ENCODE measurements around the gene PSD4. TPM values are rescaled to one million over a fixed set of nuclear protein-coding genes. Genes with fewer than 3 reads are reported as not detected.

Gene PSD4
- total RNA-seq, 2 experiments from 2014 or later = 232 to 274 TPM

DNA sequence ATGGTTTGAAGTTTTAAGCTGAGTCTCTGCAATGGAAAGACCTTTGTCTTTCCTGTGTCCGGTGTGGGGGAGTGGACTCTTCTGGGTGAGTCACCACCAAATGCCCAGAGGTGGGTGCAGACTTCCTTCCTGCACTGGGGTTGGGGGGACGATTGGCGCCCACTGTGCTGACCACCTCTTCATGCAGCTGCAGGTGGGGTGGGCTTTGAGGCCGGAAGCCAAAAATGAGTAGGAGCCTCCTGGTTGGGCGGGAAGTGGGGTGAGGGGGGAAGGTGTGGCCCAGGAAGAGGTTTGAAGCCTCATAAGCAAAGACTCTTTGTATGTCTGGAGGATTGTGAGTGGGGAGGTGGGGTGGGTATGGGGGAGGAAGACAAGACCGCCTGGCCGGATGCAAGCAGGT is 77.3 kb downstream of the PSD4 start:
- Mint-ChIP-seq H3K27ac (peak overlapping the region; percentile 68), H3K36me3 (ENCODE audit: low read depth) (no peaks in the 10 kb centered on the region), H3K9me3 (ENCODE audit: low read depth) (no peaks in the 10 kb centered on the region), H3K4me1 (peaks cover 61% of the 10 kb centered on the region), H3K27me3 (no peaks in the 10 kb centered on the region), H3K4me3 (no peak overlapping the region)
- POLR2A ChIA-PET = no interaction called here
- intact Hi-C loops (cut with DNase I, micrococcal nuclease) = loop anchor here in 1 of 2 experiments (5.0 kb wide), 1 partner anchor 169 kb away; no protein-coding TSS in a partner anchor
- CTCF ChIA-PET = interaction anchor here (0.6 to 1.6 kb wide), 12 partner anchors 14 to 139 kb away, joined by 3 to 11 read pairs (median 3); no protein-coding TSS in a partner anchor
- peak; percentile 46 for DNase-seq
- ATAC-seq = peak; percentile 51

GRCh38 chr2:113252047-113252590 is 78.3 kb downstream of the PSD4 start:
- H3K9me3 Mint-ChIP-seq (ENCODE audit: low read depth) = no peaks in the 10 kb centered on the region
- intact Hi-C loops (cut with DNase I, micrococcal nuclease) = loop anchor here in 1 of 2 experiments (5.0 kb wide), 1 partner anchor 170 kb away; no protein-coding TSS in a partner anchor
- peaks cover 66% of the 10 kb centered on the region for H3K4me1 Mint-ChIP-seq
- ChIA-PET POLR2A (no interaction called here), CTCF (interaction anchor here (0.6 to 1.6 kb wide), 10 partner anchors 15 to 138 kb away, joined by 3 to 11 read pairs (median 4); no protein-coding TSS in a partner anchor)
- H3K27me3 Mint-ChIP-seq = no peaks in the 10 kb centered on the region
- ATAC-seq (no peak), DNase-seq (no peak)
- H3K36me3 Mint-ChIP-seq (ENCODE audit: low read depth) = no peaks in the 10 kb centered on the region
- H3K27ac Mint-ChIP-seq = peak overlapping the region; percentile 43
- no peak overlapping the region for H3K4me3 Mint-ChIP-seq

DNA sequence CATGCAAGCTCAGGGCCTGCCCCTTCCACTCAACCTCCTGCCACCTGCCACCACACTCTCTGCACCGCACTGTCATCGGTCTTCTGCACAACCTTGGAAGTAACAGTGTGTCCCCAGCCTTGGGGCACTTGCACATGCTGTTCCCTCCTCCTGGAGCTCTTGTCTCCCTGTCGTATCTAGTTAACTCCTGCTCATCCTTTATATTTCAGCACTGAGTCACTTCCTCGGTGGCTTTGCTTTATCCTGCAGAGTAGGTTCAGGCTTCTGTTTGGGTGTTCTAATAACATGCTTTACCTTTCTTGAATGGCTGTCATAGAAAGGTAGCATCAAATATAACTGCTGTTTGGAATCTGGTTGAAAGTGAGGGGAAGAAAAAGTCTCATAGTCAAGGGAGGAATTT is 79.7 kb downstream of the PSD4 start:
- peaks cover 71% of the 10 kb centered on the region for H3K4me1 Mint-ChIP-seq
- no peak for ATAC-seq
- POLR2A ChIA-PET = interaction anchor here (0.7 kb wide), 1 partner anchor 178 kb away, joined by 3 read pairs; no protein-coding TSS in a partner anchor

DNA sequence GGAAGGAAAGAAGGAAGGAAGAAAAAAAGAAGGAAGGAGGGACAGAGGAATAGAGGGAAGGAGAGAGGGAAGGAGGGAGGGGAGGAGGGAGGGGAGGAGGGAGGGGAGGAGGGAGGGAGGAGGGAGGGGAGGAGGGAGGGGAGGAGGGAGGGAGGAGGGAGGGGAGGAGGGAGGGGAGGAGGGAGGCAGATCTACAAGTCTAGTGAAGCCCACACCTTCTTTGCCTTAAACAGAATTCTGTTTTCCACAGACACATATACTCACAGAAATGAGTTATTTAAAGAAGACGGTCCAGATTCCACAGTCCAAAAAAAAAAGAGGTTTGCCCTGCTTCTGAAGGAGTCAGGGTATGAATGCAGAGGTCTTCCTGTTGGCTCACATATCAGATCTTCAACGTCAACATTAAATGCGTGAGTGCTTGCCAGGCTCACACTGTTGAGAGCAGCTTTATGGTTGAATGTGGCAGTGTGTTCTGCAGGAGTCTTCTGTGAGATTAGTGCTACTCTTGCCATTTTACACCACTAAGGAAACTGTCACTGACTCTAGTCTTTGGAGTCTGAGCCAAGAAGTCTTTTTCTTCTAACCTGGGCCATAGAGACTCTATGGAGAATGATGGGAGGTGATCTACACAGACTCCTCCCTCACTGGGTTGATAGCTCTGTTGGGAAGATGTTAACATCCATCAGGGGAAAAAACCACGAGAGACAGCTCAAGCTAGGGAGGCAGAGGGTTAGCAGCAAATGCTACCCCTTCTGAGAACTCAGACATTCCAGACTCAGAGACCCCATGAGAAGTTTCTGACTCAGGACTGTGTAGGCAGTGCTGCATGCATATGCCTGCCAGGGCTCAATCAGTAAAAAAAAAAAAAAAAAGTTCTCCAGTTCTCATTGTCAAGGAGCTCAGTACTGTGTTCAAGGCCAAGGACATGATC is 81.6 kb downstream of the PSD4 start:
- ChIA-PET POLR2A (no interaction called here), CTCF (interaction anchor here (0.6 to 1.9 kb wide), 5 partner anchors 10 to 176 kb away, joined by 3 to 6 read pairs (median 4); no protein-coding TSS in a partner anchor)
- Mint-ChIP-seq H3K4me1 (peaks cover 66% of the 10 kb centered on the region), H3K36me3 (ENCODE audit: low read depth) (no peaks in the 10 kb centered on the region), H3K9me3 (ENCODE audit: low read depth) (no peaks in the 10 kb centered on the region), H3K27ac (no peak overlapping the region), H3K27me3 (no peaks in the 10 kb centered on the region), H3K4me3 (no peak overlapping the region)
- no peak for DNase-seq
- ATAC-seq = no peak
- intact Hi-C loops (cut with DNase I, micrococcal nuclease) = no loop called here

More for the DNA sequence above, 79.7 kb downstream of the PSD4 start:
- no peak for DNase-seq
- Mint-ChIP-seq H3K36me3 (ENCODE audit: low read depth) (no peaks in the 10 kb centered on the region), H3K9me3 (ENCODE audit: low read depth) (no peaks in the 10 kb centered on the region), H3K27ac (peak overlapping the region; percentile 4), H3K4me3 (no peak overlapping the region), H3K27me3 (no peaks in the 10 kb centered on the region)
- CTCF ChIA-PET = interaction anchor here (0.6 to 2.1 kb wide), 8 partner anchors 18 to 561 kb away, joined by 3 to 10 read pairs (median 3); no protein-coding TSS in a partner anchor
- intact Hi-C loops (cut with DNase I, micrococcal nuclease) = loop anchor here in 1 of 2 experiments (5.0 kb wide), 1 partner anchor 171 kb away; no protein-coding TSS in a partner anchor

DNA sequence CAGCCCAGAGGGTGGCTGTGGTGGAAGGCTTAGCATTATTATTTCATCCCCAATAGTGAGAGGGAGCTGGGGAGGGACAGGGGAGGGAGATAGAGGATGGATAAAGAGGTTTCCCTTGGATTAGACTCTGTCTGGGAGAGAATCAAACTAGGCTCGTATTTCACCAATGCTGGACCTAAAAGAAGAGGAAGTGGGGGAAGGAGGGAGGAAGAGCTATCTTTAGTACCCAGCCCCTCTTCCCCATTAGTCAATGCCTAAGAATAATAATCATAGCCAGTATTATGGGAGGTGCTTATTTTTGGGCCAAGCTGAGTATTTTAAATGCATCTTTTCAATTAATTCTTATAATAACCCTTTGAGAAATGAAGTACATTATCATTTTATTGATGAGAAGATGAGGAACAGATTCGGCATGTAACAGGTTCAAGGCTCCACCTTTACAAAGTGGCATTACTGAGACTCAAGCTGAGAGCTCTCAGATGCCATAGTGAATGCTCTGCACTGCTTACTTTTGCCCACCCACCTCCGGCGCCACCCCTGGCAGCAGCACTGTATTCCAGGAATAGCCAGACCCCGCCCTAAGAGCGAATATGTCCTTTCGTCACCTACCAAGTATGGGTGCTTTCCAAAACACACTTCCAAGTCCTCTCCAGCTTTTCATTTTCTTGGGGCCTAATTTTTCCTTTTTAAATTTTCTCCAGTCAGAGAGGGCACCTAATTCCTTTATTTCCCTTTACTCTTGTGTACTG is 83.9 kb downstream of the PSD4 start:
- no peaks in the 10 kb centered on the region for H3K9me3 Mint-ChIP-seq (ENCODE audit: low read depth)
- H3K36me3 Mint-ChIP-seq (ENCODE audit: low read depth) = no peaks in the 10 kb centered on the region
- ChIA-PET CTCF (interaction anchor here (0.6 to 1.9 kb wide), 5 partner anchors 8 to 225 kb away, joined by 3 to 8 read pairs (median 3); no protein-coding TSS in a partner anchor), POLR2A (interaction anchor here (0.7 kb wide), 1 partner anchor 799 kb away, joined by 3 read pairs; no protein-coding TSS in a partner anchor)
- DNase-seq (no peak), ATAC-seq (no peak)
- no peak overlapping the region for H3K27ac Mint-ChIP-seq
- H3K4me3 Mint-ChIP-seq = no peak overlapping the region
- intact Hi-C loops (cut with DNase I, micrococcal nuclease) = no loop called here
- H3K4me1 Mint-ChIP-seq = peaks cover 43% of the 10 kb centered on the region
- no peaks in the 10 kb centered on the region for H3K27me3 Mint-ChIP-seq

DNA sequence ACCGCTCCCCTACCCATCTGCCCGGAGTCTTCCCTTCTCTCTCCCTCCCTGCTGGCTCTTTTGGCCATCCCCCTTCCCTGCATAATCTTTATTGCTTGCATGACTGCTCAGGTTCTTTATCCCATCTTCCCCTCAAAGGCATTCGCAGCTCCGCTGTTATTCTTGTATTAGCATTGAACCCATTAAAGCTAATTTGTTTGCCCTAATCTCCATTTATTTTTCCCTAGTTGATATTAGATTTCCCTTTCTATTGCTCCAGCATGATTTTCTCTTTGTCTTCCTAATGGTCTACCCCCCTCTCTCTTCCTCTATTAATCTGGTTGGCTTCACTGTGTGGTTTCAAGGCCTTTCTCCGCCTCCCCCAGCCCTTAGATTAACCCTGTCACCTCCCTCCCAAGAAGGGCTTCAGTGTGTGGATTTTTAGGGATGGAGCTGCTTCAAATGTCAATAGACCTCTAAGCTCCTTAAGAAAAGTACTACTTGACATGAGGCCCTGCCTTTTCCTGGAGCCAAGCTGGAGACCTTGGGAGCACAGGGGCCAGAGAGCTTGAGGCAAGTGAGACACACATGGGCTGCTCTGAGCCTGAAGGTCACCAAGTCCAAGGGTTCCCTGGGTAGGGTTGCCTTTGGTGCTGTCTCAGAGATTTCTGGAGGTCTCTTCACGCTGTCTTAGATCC is 84.8 kb downstream of the PSD4 start:
- H3K27me3 Mint-ChIP-seq = no peaks in the 10 kb centered on the region
- H3K9me3 Mint-ChIP-seq (ENCODE audit: low read depth) = no peaks in the 10 kb centered on the region
- H3K4me3 Mint-ChIP-seq = no peak overlapping the region
- no peak for ATAC-seq
- ChIA-PET POLR2A (interaction anchor here (0.7 kb wide), 1 partner anchor 800 kb away, joined by 3 read pairs; no protein-coding TSS in a partner anchor), CTCF (interaction anchor here (1.9 kb wide), 1 partner anchor 9 kb away, joined by 8 read pairs; no protein-coding TSS in a partner anchor)
- H3K4me1 Mint-ChIP-seq = peaks cover 34% of the 10 kb centered on the region
- H3K36me3 Mint-ChIP-seq (ENCODE audit: low read depth) = no peaks in the 10 kb centered on the region
- intact Hi-C loops (cut with DNase I, micrococcal nuclease) = no loop called here
- no peak overlapping the region for H3K27ac Mint-ChIP-seq
- no peak for DNase-seq

Other genes starting within 250 kb of the PSD4 start
- not detected for gene IL36G, start 196.0 kb upstream of the PSD4 start, total RNA-seq
- not detected for gene IL36A, start 168.5 kb upstream of the PSD4 start, total RNA-seq
- gene IL36B, start 121.1 kb upstream of the PSD4 start, total RNA-seq = not detected
- not detected for gene IL36RN, start 114.8 kb upstream of the PSD4 start, total RNA-seq
- gene IL1F10, start 106.0 kb upstream of the PSD4 start, total RNA-seq = not detected
- gene IL1RN, start 46.4 kb upstream of the PSD4 start, total RNA-seq = 1 to 10 TPM; 4.6 to 4.8 TPM
- gene PAX8, start 105.0 kb downstream of the PSD4 start, total RNA-seq = 1 to 10 TPM; 1.4 to 2.1 TPM